Tibial artery (tissue), 4 donors: Measurements from ENCODE around the gene GIMAP5.

Source experiments
- DNase-seq, 2 donors: peaks; one replicate each; pipeline ENCODE4 v3.0.0-alpha.2; 2019
- H3K27ac ChIP-seq, 2 donors: fragments of 200-600 bp; sonication (generic) in 1 of 2; 1 replicate in 1 of 2; 2 replicates in 1 of 2; pipeline ENCODE4 v1.5.1; 2018 to 2019; ENCODE audit warnings: mild to moderate bottlenecking in 1 of 2
- H3K27me3 ChIP-seq, 2 donors: fragments of 200-600 bp; sonication (generic) in 1 of 2; one replicate each; pipeline versions ENCODE4 v1.5.1 to v1.6.0; 2016 to 2019
- H3K36me3 ChIP-seq, 3 donors: fragments of 200-600 bp; sonication (generic) in 2 of 3; one replicate each; pipeline ENCODE4 v1.5.1; 2016 to 2019; ENCODE audit warnings: mild to moderate bottlenecking in 2 of 3
- H3K4me1 ChIP-seq, 4 donors: fragments of 200-600 bp; sonication (generic) in 2 of 4; 1 replicate in 3 of 4; 2 replicates in 1 of 4; pipeline ENCODE4 v1.5.1; 2016 to 2019
- H3K4me3 ChIP-seq, 2 donors: fragments of 200-600 bp; sonication (generic) in 1 of 2; 1 replicate in 1 of 2; 2 replicates in 1 of 2; pipeline ENCODE4 v1.5.1; 2018 to 2019; ENCODE audit warnings: mild to moderate bottlenecking in 2 of 2
- H3K9me3 ChIP-seq, 3 donors: fragments of 200-600 bp; sonication (generic) in 1 of 3; one replicate each; pipeline ENCODE4 v1.5.1; 2016 to 2019
- intact Hi-C: fragments of 100-400 bp; cut with DNase I; formaldehyde crosslinking; loops from one replicate; pipeline ENCODE4 v1.15.0; 2023; ENCODE audit warnings: low total_unique reads
- TF ChIP-seq, protein P1 (sequence below), 2 experiments: fragments of 200-600 bp in 1 of 2; fragments of 450-650 bp in 1 of 2; IDR thresholded peaks; one replicate each; pipeline ENCODE4 v1.5.1; 2017 to 2019; ENCODE audit warnings: antibody characterized with exemption in 2 of 2, mild to moderate bottlenecking in 1 of 2, moderate library complexity in 1 of 2

The GIMAP5 gene

DNA sequence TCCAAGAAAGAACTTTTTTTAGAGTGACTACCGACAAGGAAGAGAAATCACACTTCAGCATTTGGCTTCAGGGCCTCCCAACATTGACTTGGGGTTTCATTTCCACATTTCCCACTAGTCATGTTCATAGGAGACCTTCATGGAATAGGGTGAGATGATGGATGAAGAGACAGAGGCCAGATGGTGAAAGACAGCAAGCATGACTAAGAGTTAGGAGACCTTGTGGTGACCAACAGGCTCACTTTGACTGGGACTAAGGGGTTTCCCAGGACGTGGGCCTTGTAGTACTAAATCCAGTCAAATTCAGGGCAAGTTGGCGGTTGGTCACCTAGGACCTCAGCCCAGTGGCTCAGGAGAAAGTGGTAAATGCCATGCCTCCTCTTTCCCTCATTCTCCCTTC, 3.0 kb upstream of the GIMAP5 start:
- no peaks in the 10 kb centered on the region for H3K27me3 ChIP-seq
- no peak for DNase-seq
- no peaks in the 10 kb centered on the region for H3K4me1 ChIP-seq
- no peaks in the 10 kb centered on the region for H3K36me3 ChIP-seq
- intact Hi-C loops = no loop called here
- H3K9me3 ChIP-seq = no peaks in the 10 kb centered on the region
- no peak overlapping the region for H3K4me3 ChIP-seq
- TF ChIP-seq, protein P1, sequence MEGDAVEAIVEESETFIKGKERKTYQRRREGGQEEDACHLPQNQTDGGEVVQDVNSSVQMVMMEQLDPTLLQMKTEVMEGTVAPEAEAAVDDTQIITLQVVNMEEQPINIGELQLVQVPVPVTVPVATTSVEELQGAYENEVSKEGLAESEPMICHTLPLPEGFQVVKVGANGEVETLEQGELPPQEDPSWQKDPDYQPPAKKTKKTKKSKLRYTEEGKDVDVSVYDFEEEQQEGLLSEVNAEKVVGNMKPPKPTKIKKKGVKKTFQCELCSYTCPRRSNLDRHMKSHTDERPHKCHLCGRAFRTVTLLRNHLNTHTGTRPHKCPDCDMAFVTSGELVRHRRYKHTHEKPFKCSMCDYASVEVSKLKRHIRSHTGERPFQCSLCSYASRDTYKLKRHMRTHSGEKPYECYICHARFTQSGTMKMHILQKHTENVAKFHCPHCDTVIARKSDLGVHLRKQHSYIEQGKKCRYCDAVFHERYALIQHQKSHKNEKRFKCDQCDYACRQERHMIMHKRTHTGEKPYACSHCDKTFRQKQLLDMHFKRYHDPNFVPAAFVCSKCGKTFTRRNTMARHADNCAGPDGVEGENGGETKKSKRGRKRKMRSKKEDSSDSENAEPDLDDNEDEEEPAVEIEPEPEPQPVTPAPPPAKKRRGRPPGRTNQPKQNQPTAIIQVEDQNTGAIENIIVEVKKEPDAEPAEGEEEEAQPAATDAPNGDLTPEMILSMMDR (IDR thresholded peaks at IDR 0.05) = no peak
- H3K27ac ChIP-seq = no peak overlapping the region

- intact Hi-C loops = no loop called here
- TF ChIP-seq, protein P1 (IDR thresholded peaks at IDR 0.05) = no peak
- H3K36me3 ChIP-seq = no peaks in the 10 kb centered on the region
- H3K4me3 ChIP-seq = no peak overlapping the region
- no peaks in the 10 kb centered on the region for H3K9me3 ChIP-seq
- H3K27me3 ChIP-seq = no peaks in the 10 kb centered on the region
- no peak overlapping the region for H3K27ac ChIP-seq
- no peaks in the 10 kb centered on the region for H3K4me1 ChIP-seq
- no peak for DNase-seq
These were observed 1.4 kb upstream of the GIMAP5 start for GRCh38 chr7:150735596-150736358.

GRCh38 chr7:150736864-150737263, 354 bp upstream of the GIMAP5 start:
- H3K4me3 ChIP-seq = peak overlapping the region; percentile 36 to 42
- H3K4me1 ChIP-seq = no peaks in the 10 kb centered on the region
- H3K27me3 ChIP-seq = no peaks in the 10 kb centered on the region
- intact Hi-C loops = no loop called here
- H3K36me3 ChIP-seq = peaks cover 0 to 8% (median 0%) of the 10 kb centered on the region in 3 donors
- DNase-seq = no peak
- TF ChIP-seq, protein P1 (IDR thresholded peaks at IDR 0.05) = no peak
- H3K9me3 ChIP-seq = no peaks in the 10 kb centered on the region
- H3K27ac ChIP-seq = no peak overlapping the region

DNA sequence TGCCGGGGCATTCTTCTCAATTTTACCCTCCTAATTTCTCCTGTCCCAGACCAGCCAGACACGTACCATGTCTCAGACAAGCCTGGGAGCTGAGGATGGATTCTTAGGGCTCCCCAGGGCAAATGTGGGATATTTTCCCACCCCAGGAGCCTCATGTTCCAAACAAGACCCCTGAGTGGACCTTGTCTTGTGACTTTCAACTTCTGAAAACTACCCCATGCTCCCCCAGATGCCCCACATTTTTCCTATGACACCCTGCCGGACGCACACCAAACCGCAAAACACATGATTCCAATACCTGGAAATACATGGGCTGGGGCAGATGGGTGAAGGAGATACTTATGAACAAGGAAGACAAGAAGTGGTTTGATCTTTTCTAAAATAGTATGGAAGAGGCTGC, 874 bp downstream of the GIMAP5 start:
- H3K27ac ChIP-seq = peak overlapping the region in 1 of 2 donors; percentile 28
- no peaks in the 10 kb centered on the region for H3K9me3 ChIP-seq
- no peaks in the 10 kb centered on the region for H3K27me3 ChIP-seq
- H3K4me3 ChIP-seq = peak overlapping the region; percentile 36 to 42
- H3K4me1 ChIP-seq = no peaks in the 10 kb centered on the region
- intact Hi-C loops = no loop called here
- TF ChIP-seq, protein P1 (IDR thresholded peaks at IDR 0.05) = no peak
- DNase-seq = no peak
- peaks cover 0 to 10% (median 0%) of the 10 kb centered on the region in 3 donors for H3K36me3 ChIP-seq

DNA sequence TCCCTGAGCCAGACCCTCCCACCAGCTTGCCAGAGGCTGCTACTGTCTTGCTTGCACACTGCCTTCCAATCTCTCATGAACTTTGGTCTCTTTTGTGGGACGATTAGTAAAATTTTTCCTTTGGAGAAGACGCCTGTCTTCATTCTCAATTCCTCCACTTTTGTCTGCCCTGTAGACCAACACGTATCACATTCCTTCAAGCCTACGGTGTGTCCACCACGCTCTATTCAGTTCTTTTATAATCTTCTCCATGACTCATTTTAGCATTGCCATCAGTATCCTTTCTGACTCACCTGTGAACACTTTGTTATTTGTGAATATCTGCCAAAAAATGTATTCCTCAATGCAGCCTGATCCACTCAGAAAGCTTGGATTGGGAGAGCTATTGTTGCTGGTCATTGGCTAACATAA, 1.4 kb downstream of the GIMAP5 start:
- intact Hi-C loops = no loop called here
- TF ChIP-seq, protein P1 (IDR thresholded peaks at IDR 0.05) = no peak
- H3K27ac ChIP-seq = no peak overlapping the region

More for the DNA sequence above, 1.4 kb downstream of the GIMAP5 start:
- peak overlapping the region; percentile 36 to 42 for H3K4me3 ChIP-seq
- peaks cover 0 to 11% (median 0%) of the 10 kb centered on the region in 3 donors for H3K36me3 ChIP-seq
- H3K4me1 ChIP-seq = no peaks in the 10 kb centered on the region
- H3K9me3 ChIP-seq = no peaks in the 10 kb centered on the region
- no peaks in the 10 kb centered on the region for H3K27me3 ChIP-seq
- DNase-seq = no peak
